ENCODE measurements around the gene SAMD4A. TPM values are rescaled to one million over a fixed set of nuclear protein-coding genes. Genes with fewer than 3 reads are reported as not detected.

Gene SAMD4A, protein sequence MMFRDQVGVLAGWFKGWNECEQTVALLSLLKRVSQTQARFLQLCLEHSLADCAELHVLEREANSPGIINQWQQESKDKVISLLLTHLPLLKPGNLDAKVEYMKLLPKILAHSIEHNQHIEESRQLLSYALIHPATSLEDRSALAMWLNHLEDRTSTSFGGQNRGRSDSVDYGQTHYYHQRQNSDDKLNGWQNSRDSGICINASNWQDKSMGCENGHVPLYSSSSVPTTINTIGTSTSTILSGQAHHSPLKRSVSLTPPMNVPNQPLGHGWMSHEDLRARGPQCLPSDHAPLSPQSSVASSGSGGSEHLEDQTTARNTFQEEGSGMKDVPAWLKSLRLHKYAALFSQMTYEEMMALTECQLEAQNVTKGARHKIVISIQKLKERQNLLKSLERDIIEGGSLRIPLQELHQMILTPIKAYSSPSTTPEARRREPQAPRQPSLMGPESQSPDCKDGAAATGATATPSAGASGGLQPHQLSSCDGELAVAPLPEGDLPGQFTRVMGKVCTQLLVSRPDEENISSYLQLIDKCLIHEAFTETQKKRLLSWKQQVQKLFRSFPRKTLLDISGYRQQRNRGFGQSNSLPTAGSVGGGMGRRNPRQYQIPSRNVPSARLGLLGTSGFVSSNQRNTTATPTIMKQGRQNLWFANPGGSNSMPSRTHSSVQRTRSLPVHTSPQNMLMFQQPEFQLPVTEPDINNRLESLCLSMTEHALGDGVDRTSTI
- total RNA-seq (58.5 TPM), polyA plus RNA-seq (16.0 TPM)

DNA sequence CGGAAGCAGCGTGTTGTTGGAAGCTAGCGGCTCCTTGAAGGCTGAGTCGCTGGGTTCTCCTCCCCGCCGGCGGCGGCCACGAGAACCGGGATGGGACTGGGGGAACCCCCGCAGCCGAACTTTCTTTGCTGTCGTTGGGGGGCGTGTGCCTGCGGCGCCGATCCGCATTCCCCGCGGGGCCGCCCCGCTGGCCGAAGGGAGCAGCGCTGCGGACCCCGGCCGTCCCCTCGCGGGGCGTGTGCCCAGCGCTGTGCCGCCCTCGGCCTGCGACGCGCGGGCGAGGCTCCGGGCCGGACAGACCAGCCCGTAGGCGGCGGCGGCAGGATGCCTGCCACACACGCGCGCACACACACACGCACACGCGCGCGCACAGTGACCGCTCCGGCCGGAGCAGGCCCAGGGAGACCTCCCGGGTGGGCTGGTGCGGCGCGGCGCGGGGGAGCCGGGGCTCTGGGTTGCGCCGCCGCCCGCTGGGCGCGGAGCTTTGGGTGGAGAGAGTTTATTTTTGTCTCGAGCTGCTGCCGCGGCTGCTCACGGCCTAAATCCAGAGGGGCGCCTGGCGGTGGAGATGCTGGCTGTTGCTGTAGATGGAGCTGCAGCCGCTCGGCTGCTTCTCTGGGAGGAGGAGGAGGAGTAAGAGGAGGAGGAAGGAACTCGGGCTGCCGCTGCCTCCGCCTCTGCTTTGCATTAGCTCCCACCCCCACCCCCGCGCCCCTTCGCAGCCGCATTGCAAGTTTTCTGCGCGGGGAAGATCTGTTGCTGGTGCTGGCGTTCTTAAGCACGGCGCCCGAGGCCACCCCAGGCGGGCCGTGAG is at the start of gene SAMD4A:
Gene SAMD4A (plus strand): TSS at position 719 of the 814 bp plus-strand sequence. CDS start 789 bp downstream, outside the sequence.
- no peak for DNase-seq (ENCODE audit: extremely low spot score)
- Histone ChIP-seq H3K4me3 (ENCODE audit: low read depth, low read length) (peak within 1 kb of the TSS; percentile 75), H3K27ac (ENCODE audit: low read depth) (peak within 1 kb of the TSS; percentile 96), H3K36me3 (ENCODE audit: insufficient read depth) (no peaks in the 10 kb centered on the region), H3K4me1 (ENCODE audit: insufficient read depth) (no peaks in the 10 kb centered on the region)
- under 1% methylated on average over 91 of the region's 91 CpGs for WGBS

DNA sequence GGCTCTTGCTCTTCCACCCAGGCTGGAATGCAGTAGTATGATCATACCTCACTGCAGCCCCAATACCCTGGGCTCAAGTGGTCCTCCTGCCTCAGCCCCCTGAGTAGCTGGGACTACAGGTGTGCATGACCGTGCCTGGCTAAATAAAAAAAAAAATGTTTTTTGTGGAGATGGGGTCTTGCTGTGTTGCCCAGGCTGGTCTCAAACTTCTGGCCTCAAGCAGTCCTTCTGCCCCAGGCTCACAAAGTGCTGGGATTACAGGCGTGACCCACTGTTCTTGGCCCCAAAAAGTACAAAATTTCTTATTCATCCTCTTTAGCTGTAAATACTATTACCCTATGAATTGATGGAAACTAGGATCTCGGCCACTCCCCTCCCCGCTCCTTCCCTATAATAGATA is 42.5 kb upstream of the SAMD4A start:
- Histone ChIP-seq H3K36me3 (ENCODE audit: insufficient read depth) (peaks cover 3% of the 10 kb centered on the region), H3K4me1 (ENCODE audit: insufficient read depth) (no peaks in the 10 kb centered on the region), H3K4me3 (ENCODE audit: low read depth, low read length) (no peak overlapping the region), H3K27ac (ENCODE audit: low read depth) (no peak overlapping the region)
- WGBS: 94% methylated on average over 4 of the region's 4 CpGs
- no peak for DNase-seq (ENCODE audit: extremely low spot score)

DNA sequence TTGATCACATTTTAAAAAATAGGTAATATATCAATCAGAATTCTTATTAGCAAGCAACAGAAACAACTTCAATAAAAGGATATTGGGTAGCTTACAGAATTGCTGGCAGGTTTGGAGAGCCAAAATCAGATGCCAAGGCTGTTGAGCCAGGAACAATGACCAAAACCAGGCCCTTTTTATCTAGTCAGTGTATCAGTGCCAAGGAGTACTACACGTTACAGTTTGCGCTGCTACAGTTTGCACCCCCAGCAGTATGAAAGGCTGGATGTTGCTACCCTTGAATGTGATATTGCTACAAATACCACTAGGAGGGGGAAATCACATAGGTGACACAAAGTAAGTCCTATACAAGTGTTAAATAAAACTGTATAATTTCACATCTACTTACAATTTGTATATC is 38.0 kb upstream of the SAMD4A start:
- no peak overlapping the region for H3K27ac ChIP-seq (ENCODE audit: low read depth)
- no peak for DNase-seq (ENCODE audit: extremely low spot score)
- H3K36me3 ChIP-seq (ENCODE audit: insufficient read depth): peaks cover under 1% of the 10 kb centered on the region
- WGBS: 66% methylated on average over 2 of the region's 2 CpGs
- no peaks in the 10 kb centered on the region for H3K4me1 ChIP-seq (ENCODE audit: insufficient read depth)
- no peak overlapping the region for H3K4me3 ChIP-seq (ENCODE audit: low read depth, low read length)

DNA sequence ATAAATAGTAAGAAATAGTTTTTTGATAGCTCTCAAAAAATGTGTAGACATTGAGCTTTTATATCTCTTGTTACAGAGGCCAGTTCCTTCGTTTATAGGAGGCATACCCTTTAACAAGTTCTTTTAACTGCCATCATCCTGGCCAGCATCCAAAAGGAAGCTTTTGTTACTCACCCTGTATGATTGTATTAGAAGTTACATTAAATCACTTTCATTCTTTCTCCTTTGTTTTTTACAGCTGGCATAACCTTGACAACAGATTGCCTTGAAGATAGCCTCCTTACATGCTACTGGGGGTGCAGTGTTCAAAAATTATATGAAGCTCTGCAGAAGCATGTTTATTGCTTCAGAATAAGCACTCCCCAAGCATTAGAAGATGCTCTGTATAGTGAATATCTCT is 37.1 kb upstream of the SAMD4A start:
- Histone ChIP-seq H3K4me1 (ENCODE audit: insufficient read depth) (no peaks in the 10 kb centered on the region), H3K27ac (ENCODE audit: low read depth) (no peak overlapping the region), H3K36me3 (ENCODE audit: insufficient read depth) (no peaks in the 10 kb centered on the region), H3K4me3 (ENCODE audit: low read depth, low read length) (no peak overlapping the region)
- no peak for DNase-seq (ENCODE audit: extremely low spot score)
- WGBS: 29% methylated on average over 1 of the region's 1 CpG

DNA sequence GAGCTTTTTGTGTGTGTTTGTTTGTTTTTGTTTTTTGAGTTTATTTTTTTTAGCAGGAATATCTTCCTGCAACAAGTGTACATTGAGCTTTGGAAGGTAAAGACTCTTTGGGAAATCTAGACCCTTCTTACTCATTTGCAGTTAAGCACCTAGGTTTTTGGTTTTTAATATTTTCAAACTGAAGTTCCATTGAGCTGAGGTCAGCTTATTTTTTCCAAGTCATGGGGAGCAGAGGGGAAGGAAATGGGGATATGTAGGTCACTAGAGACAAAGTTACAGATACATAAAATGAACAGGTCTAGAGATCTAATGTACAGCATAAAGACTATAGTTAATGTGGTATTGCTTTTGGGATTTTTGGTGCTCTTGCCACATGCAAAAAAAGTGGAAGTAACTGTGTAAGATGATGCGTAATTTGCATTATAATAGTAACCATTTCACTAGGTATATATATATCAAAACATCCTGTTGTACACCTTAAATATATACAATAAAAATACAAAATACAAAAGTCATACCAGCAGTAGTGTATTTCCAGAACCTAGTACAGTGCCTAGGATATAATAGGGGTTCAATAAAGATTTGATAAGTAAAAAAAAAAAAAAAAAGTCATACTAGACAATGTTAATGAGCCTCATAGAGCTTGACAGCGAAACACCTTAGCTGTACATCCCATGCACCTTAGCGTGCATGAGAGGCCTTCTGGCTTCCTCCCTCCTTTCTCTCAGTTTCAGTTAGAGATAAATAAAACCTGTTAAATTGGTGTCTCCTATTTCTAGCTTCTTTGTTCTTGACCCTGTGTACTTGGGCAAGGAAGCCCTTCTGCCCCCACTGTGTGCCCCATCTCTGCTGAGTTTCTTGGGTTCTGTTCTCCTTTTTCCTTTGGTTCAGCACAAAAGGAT is 34.6 kb upstream of the SAMD4A start:
- no peaks in the 10 kb centered on the region for H3K4me1 ChIP-seq (ENCODE audit: insufficient read depth)
- no peak overlapping the region for H3K27ac ChIP-seq (ENCODE audit: low read depth)
- H3K36me3 ChIP-seq (ENCODE audit: insufficient read depth): no peaks in the 10 kb centered on the region
- H3K4me3 ChIP-seq (ENCODE audit: low read depth, low read length): no peak overlapping the region
- 97% methylated on average over 3 of the region's 3 CpGs for WGBS
- DNase-seq (ENCODE audit: extremely low spot score): no peak

DNA sequence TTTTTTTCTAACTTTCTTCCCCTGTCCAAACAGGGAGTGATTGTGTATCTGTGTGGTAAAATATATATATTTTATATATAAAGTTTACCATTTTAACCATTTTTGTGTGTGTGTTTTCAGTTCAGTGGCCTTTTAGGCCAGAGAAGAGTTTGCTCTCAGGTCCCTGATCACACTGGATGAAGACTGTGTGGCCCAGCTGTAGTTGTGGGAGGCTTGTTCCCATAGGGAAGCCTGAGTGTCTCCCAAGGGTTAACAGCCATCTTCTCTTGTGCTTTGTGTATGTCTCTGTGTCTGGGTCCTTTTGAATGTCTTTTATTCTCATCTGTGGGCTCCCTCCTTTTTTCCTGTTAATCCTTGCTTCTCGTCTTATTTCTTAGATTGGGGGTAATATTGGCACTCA is 33.8 kb upstream of the SAMD4A start:
- no peak overlapping the region for H3K4me3 ChIP-seq (ENCODE audit: low read depth, low read length)
- 83% methylated on average over 1 of the region's 1 CpG for WGBS
- DNase-seq (ENCODE audit: extremely low spot score): no peak
- no peak overlapping the region for H3K27ac ChIP-seq (ENCODE audit: low read depth)
- H3K36me3 ChIP-seq (ENCODE audit: insufficient read depth): no peaks in the 10 kb centered on the region
- H3K4me1 ChIP-seq (ENCODE audit: insufficient read depth): no peaks in the 10 kb centered on the region

DNA sequence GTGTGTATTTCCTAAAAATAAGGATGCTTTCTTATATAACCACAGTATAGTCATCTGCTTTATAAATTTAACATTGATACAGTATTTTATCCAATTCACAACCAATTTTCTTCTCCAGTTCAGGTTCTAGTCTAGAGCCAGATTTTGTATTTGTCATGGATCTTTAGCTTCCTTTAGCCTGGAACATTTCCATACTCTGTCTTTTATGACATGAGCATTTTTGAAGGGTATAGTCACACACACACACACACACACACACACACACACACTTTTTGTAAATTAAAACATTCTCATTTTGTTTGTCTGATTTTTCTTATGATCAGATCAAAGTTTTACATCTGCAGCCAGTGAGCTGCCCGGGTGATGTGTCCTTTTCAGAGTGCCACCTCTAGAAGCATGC is 31.8 kb upstream of the SAMD4A start:
- Histone ChIP-seq H3K4me1 (ENCODE audit: insufficient read depth) (no peaks in the 10 kb centered on the region), H3K27ac (ENCODE audit: low read depth) (no peak overlapping the region), H3K36me3 (ENCODE audit: insufficient read depth) (no peaks in the 10 kb centered on the region), H3K4me3 (ENCODE audit: low read depth, low read length) (no peak overlapping the region)
- 80% methylated on average over 1 of the region's 1 CpG for WGBS
- DNase-seq (ENCODE audit: extremely low spot score): no peak

DNA sequence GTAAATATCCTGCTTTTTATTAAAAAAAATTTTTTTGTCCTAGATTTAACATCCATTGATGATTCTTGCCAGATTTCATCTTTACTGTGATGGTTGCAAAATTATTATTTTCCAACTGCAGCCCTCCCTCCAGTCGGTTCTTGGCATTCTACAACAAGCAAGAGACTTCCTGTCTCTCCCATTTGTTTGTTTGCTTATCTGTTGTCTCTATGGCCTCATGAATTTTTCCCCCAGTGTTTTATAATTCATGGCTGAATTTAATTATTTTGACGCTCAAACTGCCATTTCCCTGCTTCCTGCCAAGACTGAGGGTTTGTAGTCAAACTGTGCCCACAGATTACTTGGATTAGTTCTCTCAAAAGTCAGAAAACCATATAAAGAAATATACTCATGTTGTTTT is 31.3 kb upstream of the SAMD4A start:
- no peaks in the 10 kb centered on the region for H3K36me3 ChIP-seq (ENCODE audit: insufficient read depth)
- H3K27ac ChIP-seq (ENCODE audit: low read depth): no peak overlapping the region
- H3K4me3 ChIP-seq (ENCODE audit: low read depth, low read length): no peak overlapping the region
- WGBS: 42% methylated on average over 2 of the region's 2 CpGs
- no peaks in the 10 kb centered on the region for H3K4me1 ChIP-seq (ENCODE audit: insufficient read depth)
- no peak for DNase-seq (ENCODE audit: extremely low spot score)

DNA sequence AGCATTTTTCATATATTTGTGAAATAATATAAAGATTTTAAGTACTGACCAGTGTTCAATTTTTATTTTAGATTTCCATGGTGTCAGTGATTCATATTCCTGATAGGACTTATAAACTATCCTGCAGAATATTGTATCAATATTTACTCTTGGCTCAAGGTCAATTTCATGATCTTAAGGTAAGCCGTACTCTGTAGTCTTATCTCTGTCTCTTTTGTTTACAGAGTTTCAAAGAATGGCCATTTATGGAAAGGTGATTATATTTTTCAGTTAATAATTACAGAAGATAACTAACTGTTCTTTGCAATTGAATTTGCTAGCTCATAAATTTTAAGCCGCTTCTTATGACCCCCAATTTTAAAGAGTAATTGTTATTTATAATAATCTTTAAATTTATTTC is 29.3 kb upstream of the SAMD4A start:
- Histone ChIP-seq H3K4me1 (ENCODE audit: insufficient read depth) (no peaks in the 10 kb centered on the region), H3K4me3 (ENCODE audit: low read depth, low read length) (no peak overlapping the region), H3K27ac (ENCODE audit: low read depth) (no peak overlapping the region), H3K36me3 (ENCODE audit: insufficient read depth) (no peaks in the 10 kb centered on the region)
- DNase-seq (ENCODE audit: extremely low spot score): no peak
- WGBS: 53% methylated on average over 2 of the region's 2 CpGs

DNA sequence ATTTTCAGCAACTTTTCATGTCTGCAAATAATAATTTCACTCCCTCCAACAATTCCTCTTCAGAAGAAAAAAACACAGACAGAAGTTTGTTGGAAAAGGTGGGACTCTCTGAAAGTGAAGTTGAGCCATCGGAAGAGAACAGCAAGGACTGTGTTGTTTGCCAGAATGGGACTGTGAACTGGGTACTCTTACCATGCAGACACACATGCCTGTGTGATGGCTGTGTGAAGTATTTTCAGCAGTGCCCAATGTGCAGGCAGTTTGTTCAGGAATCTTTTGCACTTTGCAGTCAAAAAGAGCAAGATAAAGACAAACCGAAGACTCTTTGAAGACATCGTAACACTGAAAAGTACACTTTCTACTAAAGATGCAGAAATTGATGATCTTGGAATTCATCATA is 28.9 kb upstream of the SAMD4A start:
- H3K4me3 ChIP-seq (ENCODE audit: low read depth, low read length): no peak overlapping the region
- DNase-seq (ENCODE audit: extremely low spot score): no peak
- WGBS: 83% methylated on average over 3 of the region's 3 CpGs
- no peaks in the 10 kb centered on the region for H3K36me3 ChIP-seq (ENCODE audit: insufficient read depth)
- no peak overlapping the region for H3K27ac ChIP-seq (ENCODE audit: low read depth)
- no peaks in the 10 kb centered on the region for H3K4me1 ChIP-seq (ENCODE audit: insufficient read depth)

DNA sequence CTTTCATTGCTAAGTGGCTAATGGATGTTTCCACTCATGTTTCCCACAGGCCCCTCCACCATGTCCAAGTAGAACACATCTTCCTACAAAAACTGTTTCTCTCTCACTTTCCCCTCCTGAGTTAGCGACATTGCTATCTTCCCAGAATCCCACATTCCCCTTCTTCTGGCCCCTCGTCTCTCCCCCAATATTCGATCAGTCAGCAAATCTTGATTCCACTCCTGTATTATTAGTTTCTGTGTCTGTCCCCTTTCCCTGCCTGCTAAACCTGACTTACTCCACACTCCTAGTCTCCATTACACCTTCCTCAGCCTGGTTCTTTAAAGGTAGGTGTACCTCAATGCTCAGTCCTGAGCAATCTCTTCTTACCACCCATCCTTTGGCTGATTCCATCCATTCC is 19.3 kb upstream of the SAMD4A start:
- 94% methylated on average over 3 of the region's 3 CpGs for WGBS
- Histone ChIP-seq H3K27ac (ENCODE audit: low read depth) (no peak overlapping the region), H3K4me3 (ENCODE audit: low read depth, low read length) (no peak overlapping the region), H3K4me1 (ENCODE audit: insufficient read depth) (no peaks in the 10 kb centered on the region), H3K36me3 (ENCODE audit: insufficient read depth) (no peaks in the 10 kb centered on the region)
- no peak for DNase-seq (ENCODE audit: extremely low spot score)

DNA sequence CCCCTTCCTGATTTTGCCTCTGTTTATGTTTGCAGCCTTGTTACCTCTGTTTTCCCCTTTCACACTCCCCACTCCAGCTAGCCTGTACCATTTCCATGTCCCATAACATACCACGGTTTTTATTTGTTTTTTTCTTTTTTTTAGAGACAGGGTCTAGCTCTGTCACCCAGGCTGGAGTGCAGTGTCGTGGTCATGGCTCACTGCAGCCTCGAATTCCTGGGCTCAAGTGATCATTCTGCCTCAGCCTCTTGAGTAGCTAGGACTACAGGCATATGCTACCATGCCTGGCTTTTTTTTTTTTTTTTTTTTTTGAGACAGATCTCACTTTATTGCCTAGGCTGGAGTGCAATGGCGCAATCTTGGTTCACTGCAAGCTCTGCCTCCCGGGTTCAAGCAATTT is 18.4 kb upstream of the SAMD4A start:
- Histone ChIP-seq H3K27ac (ENCODE audit: low read depth) (no peak overlapping the region), H3K36me3 (ENCODE audit: insufficient read depth) (no peaks in the 10 kb centered on the region), H3K4me3 (ENCODE audit: low read depth, low read length) (no peak overlapping the region), H3K4me1 (ENCODE audit: insufficient read depth) (no peaks in the 10 kb centered on the region)
- 79% methylated on average over 5 of the region's 5 CpGs for WGBS
- DNase-seq (ENCODE audit: extremely low spot score): no peak

DNA sequence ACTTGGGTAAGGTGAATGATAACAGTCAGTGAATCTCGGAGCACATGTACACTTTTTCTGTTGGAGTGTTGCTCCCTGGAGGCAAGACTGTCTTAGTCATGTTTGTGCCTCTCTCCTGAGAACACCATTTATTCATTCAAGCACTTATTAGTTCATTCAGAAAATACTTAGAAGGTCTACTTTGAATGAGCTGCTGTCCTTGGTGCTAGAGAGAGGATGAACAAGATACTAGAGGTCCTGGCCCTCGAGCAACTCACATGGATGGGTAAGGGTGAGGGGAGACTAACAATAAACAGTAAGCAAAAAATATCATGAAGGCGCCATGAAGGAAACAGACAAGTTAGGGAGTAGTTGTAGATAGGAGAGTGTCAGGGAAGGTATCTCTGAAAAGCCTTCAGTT is 17.1 kb upstream of the SAMD4A start:
- H3K27ac ChIP-seq (ENCODE audit: low read depth): no peak overlapping the region
- 87% methylated on average over 3 of the region's 3 CpGs for whole genome bisulfite sequencing
- H3K36me3 ChIP-seq (ENCODE audit: insufficient read depth): no peaks in the 10 kb centered on the region
- no peak overlapping the region for H3K4me3 ChIP-seq (ENCODE audit: low read depth, low read length)
- no peak for DNase-seq (ENCODE audit: extremely low spot score)
- H3K4me1 ChIP-seq (ENCODE audit: insufficient read depth): no peaks in the 10 kb centered on the region

All from urinary bladder (tissue), 4 donors.